ENCODE measurements around the gene DNAH6. TPM values are rescaled to one million over a fixed set of nuclear protein-coding genes. Genes with fewer than 3 reads are reported as not detected.

Gene DNAH6
- total RNA-seq, 1 experiment from 2014 or later = 0.26 TPM

GRCh38 chr2:84725717-84726116, 209.4 kb downstream of the DNAH6 start:
- Histone ChIP-seq H4K20me1 (ENCODE audit: control insufficient read depth, insufficient read depth, insufficient read length) (no peaks in the 10 kb centered on the region), H2BK20ac (ENCODE audit: low read depth, low read length, poor library complexity, severe bottlenecking) (no peak overlapping the region), H3K9me3 (ENCODE audit: control insufficient read depth, low read depth, low read length) (no peaks in the 10 kb centered on the region), H3K9ac (ENCODE audit: extremely low read depth, insufficient read length, low read length) (no peak overlapping the region), H3K27ac (ENCODE audit: insufficient read length, low read depth, low read length) (no peak overlapping the region), H4K8ac (replicated peaks; ENCODE audit: insufficient read length, low read depth, low read length) (no peak overlapping the region), H3K27me3 (ENCODE audit: insufficient read depth, low read length) (no peaks in the 10 kb centered on the region), H3K56ac (ENCODE audit: insufficient read length, low read depth, low read length) (no peak overlapping the region), H3K79me1 (ENCODE audit: insufficient read depth, low read depth, low read length, poor library complexity, severe bottlenecking) (no peaks in the 10 kb centered on the region), H3K4me1 (ENCODE audit: insufficient read depth, low read length) (no peaks in the 10 kb centered on the region), H4K5ac (ENCODE audit: insufficient read length, low read depth, low read length) (no peak overlapping the region), H3K4me2 (ENCODE audit: insufficient read depth, insufficient read length, low read length) (no peak overlapping the region), H3T11ph (ENCODE audit: low read length) (no peak overlapping the region), H2BK5ac (ENCODE audit: insufficient read length, low read length) (no peak overlapping the region), H3K79me2 (ENCODE audit: insufficient read depth, low read length) (no peaks in the 10 kb centered on the region), H4K91ac (ENCODE audit: insufficient read length, low read depth, low read length) (no peak overlapping the region), H2BK12ac (ENCODE audit: insufficient read length, low read depth, low read length) (no peak overlapping the region), H3K14ac (ENCODE audit: insufficient read depth, low read length) (no peak overlapping the region), H2AK5ac (ENCODE audit: insufficient read length, low read length) (no peak overlapping the region), H3K18ac (ENCODE audit: insufficient read length, low read depth, low read length) (no peak overlapping the region), H2BK120ac (ENCODE audit: low read depth, low read length, poor library complexity, severe bottlenecking) (no peak overlapping the region), H3K23me2 (ENCODE audit: insufficient read length, low read depth, low read length, poor library complexity, severe bottlenecking) (no peaks in the 10 kb centered on the region), H3K4ac (ENCODE audit: low read depth, low read length) (no peak overlapping the region), H2AFZ (ENCODE audit: low read length) (no peak overlapping the region), H3K23ac (ENCODE audit: insufficient read length, low read depth, low read length) (no peak overlapping the region), H2BK15ac (ENCODE audit: low read depth, low read length) (no peak overlapping the region)
- H3K36me3 Mint-ChIP-seq (ENCODE audit: insufficient read depth in 1 of 3, low read depth in 3 of 3) = no peaks in the 10 kb centered on the region
- H3K27me3 Mint-ChIP-seq (ENCODE audit: low read depth) = peaks cover 6% of the 10 kb centered on the region
- TF ChIP-seq CTCF (conservative IDR thresholded peaks at IDR 0.05) = no peak
- no peaks in the 10 kb centered on the region for H3K4me1 Mint-ChIP-seq
- DNase-seq = no peak
- no CpG with 5 or more reads among the region's 1 CpG for WGBS (ENCODE audit: extremely low coverage, insufficient read length, low lambda C conversion rate)
- H3K9me3 Mint-ChIP-seq = no peaks in the 10 kb centered on the region
- H3K4me3 Mint-ChIP-seq = no peak overlapping the region
- no peak overlapping the region for H3K27ac Mint-ChIP-seq
